ENCODE data around the gene PTPN7.
"Not testable (repeated sequence)": the region's sequence is repeated elsewhere in the genome, so short reads cannot be mapped to it uniquely, and the experiment has no call there.

PTPN7 gene

DNA sequence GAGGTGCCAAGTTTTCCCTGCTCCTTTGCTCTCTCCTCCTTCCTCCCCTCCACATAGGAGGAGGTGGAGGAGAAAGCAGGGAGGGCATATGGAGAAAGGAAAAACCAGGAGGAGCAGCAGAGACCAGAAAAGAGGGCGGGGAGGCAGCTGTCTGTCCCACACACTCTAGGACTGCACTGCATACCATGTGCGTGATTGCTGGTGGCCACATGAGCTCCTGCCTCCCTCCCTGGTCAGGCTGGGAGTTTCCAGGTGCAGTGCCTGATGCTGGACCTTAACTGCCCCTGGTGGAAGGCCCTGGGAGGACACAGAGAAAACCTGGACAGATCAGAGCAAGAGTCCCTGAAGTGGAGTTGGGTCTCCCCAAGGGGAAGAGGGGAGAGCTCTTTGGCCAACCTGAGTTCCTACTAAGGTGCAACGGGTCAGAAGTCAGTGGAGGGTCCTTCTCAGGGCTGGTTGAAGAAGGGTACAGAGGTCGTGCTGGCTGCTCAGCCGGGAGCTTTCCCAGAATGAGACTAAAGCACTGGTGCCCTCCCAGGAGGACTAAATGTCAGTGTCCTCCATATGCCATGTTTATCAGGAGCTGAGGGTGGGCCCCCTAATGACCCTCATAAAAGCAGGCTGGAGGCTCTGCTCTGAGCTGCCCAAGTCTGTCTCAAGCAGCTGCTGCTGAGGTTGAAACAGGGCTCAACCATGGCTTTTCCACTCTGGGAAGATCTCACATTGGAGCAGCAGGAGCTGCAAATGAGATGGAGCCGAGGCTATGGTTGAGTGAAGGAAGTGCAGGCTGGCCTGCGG, 29.7 kb upstream of the PTPN7 start:
- no peak for DNase-seq (ENCODE audit: low read depth in 2 of 2)

DNA sequence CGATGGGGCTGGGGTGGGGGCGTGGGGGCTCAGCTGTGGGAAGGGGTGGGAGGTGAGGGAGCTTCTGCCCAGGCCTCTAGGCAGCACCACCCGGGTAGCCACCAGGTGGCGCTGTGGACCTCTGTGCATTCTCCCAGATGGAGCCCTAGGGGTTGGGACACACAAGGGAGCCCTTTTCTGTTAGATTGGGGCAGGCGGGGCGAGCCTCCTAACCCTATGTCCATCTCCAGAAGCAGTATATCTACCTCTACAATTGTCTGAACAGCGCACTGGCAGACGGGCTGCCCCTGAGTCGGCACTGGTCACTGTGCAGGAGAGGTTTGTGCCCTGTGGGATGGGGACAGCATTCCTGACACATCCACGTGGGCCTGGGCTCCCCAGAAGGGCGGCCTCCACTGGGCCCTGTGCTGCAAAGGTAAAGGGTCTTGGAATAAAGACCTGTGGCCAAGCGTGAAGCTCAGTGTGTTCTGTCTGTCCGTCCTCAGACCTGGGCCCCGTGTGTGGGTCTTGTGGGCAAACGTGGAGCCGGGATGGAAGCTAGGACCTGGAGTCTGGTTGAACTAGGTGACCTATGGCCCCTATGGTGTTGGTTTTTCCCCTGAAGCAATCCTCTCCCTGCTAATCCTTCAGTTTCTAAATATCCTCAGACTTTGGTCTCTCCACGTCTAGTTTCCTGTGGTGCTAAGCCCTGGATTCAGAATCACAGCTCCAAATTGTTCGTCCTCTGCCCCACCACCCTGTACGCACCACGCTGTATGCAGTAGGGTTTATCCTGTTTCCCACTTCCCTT, 28.8 kb upstream of the PTPN7 start:
- peak; percentile 76 to 78 for DNase-seq (ENCODE audit: low read depth in 2 of 2)

DNA sequence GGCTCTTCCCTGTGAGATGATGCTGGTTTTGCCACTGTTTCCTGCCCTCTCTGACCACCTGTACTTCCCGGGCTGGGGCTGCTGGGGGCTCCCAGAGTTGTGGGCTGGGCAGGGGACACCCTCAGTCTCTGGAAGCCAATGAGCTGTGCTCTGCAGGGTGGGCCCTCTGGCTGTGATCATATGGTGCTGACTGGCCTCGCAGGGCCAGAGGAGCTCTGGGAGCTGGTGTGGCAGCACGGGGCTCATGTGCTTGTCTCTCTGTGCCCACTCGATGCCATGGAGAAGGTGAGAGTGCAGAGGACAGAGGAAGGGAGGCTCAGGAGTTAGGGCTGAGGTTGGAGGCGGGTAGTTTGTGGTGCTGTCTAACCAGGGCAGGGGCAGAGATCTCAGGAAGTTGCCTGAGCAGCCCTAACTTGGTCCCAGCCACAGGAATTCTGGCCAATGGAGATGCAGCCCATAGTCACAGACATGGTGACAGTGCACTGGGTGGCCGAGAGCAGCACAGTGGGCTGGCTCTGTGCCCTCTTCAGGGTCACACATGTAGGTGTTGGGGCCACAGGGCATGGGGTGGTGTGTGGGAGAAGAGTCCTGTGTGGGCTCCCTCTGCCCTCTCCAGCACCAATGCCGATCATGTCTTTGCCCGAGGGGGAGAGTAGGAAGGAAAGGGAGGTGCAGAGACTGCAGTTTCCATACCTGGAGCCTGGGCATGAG, 27.4 kb upstream of the PTPN7 start:
- no peak for DNase-seq (ENCODE audit: low read depth in 2 of 2)

DNA sequence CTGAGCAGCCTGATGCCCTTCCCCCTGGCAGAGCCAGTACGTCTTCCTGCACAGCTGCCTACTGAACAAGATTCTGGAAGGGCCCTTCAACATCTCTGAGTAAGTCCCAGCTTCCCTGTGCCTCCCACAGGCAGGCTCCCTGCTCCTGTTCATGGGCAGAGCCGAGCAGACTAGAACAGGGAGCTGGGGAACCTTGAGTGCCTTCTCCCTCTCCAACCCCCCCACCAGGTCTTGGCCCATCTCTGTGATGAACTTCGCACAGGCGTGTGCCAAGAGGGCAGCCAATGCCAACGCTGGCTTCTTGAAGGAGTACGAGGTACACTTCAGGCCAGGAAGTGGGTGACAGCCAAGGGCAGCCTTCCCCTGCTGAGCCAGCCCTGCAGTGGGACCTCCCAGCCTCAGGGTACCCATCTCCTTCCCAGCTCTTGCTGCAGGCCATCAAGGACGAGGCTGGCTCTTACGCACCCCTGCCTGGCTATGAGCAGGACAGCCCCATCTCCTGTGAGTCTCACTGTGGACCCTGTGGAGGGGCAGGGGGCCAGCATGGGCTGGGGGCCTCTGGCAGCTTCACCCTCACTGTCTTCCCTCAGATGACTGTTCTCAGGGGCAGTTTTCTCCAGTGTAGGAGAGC, 26.8 kb upstream of the PTPN7 start:
- no peak for DNase-seq (ENCODE audit: low read depth in 2 of 2)

DNA sequence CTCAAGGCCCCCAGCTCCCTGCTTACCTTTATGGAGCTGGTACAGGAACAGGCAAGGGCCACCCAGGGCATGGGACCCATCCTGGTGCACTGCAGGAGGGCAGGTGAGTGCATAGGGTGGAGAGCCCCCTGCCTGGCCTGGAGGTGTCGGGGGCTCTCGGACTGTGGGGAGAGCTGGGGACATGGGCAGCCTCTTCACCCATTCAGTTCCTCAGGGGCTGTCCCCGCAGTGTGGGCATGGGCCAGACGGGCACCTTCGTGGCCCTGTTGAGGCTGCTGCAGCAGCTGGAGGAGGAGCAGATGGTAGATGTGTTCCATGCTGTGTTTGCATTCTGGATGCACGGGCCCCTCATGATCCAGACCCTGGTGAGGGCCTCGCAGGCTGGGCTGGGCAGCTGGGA, 25.9 kb upstream of the PTPN7 start:
- DNase-seq (ENCODE audit: low read depth in 2 of 2), result no peak

DNA sequence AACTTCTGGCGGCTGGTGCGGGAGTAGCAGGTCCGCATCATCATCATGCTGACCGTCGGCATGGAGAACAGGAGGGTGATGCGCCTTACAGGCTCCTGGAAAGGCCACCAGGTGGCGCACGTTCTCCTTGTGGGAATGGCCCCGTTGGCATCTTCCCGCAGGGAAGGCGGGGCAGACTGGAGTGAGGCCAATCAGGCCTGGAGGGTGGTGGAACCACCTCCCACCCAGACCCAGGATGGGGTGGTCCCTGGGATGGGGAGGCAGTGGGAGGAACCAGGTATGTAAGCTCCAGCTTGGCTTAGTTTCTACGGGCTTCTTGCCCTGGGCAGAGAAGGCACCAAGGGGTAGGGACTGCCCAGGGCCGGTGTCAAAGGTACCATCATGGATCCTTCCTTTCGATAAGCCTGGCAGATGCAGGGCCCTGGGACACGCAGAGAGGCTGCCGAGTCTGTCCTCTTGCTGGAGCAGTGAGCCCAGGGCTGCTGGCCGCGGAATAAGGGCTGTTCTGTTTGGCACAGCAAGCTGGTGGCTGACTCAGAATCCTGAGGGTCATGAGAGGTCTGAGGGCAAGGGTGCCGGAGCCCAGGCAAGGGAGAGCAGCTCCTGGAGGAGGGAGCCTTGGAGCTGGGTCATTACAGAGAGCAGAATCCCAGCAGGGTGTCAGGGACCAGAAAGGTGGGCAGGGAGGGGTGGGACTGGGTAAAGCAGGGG, 24.5 kb upstream of the PTPN7 start:
- DNase-seq (ENCODE audit: low read depth in 2 of 2), result peak; percentile 64 to 76

DNA sequence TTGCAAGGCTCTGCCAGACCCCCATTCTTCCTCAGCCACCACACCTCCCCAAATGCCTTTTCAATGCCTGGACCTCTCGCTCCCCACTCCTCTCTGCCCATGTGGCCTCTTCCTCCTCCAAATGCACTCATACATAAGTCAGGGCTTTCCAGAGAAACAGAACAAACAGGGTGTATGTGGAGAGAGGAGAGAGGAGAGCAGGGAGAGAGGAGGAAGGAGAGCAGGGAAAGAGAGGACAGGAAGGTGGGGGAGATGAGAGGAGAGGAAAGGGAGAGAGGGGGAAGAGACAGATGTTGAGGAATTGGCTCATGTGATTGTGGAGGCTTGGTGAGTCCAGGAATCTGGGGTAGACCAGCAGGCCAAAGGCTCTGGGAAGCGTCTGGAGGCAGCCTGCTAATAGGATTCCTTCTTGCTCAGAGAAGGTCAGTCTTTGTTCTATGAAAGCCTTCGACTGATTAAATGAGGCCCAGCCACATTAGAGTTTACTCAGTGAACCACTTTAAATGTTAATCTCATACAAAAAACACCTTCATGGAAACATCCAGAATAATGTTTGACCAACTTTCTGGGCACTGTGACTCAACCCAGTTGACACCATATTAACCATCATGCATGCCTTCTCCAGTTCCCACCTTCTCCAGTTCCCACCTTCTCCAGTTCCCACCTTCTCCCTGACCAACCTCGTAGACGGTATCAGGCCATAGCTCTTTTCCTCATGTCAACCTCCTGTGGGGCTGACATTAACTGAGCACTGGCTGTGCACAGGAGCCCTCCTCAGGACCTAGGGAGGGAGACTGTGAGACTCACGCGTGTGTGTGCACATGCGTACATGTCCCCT, 21.9 kb upstream of the PTPN7 start:
- DNase-seq (ENCODE audit: low read depth in 2 of 2), result no peak

DNA sequence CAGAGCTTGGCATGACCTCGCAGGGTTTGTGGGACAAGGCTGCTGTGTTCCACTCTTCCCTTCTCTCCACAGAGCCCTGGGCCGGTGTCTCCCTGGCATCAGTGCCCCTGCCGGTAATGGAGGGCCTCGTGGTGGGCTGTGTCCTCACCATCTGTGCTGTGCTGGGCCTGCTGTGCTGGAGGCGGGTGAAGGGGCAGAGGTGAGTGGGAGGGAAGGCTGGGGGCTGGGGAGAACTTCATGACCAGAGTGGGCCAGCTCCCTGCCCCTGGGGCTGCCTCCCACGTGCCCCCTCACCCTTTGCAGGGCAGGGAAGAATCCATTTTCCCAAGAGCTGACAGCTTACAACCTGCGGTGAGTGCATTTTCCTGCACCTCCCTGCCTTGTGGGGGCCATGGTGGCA, 21.2 kb upstream of the PTPN7 start:
- no peak for DNase-seq (ENCODE audit: low read depth in 2 of 2)

DNA sequence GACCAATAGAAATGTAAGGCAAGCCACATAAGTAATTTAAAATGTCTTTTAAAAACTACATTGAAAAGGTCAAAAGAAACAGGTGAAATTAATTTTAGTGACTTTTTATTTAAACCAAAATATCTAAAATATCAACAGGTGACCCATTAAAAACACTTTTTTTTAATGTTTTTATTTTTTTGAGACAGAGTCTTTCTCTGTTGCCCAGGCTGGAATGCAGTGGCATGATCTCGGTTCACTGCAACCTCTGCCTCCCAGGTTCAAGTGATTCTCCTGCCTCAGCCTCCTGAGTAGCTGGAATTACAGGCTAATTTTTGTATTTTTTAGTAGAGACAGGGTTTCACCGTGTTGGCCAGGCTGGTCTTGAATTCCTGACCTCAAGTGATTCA, 20.3 kb upstream of the PTPN7 start:
- DNase-seq (ENCODE audit: low read depth in 2 of 2), result not testable (repeated sequence)

DNA sequence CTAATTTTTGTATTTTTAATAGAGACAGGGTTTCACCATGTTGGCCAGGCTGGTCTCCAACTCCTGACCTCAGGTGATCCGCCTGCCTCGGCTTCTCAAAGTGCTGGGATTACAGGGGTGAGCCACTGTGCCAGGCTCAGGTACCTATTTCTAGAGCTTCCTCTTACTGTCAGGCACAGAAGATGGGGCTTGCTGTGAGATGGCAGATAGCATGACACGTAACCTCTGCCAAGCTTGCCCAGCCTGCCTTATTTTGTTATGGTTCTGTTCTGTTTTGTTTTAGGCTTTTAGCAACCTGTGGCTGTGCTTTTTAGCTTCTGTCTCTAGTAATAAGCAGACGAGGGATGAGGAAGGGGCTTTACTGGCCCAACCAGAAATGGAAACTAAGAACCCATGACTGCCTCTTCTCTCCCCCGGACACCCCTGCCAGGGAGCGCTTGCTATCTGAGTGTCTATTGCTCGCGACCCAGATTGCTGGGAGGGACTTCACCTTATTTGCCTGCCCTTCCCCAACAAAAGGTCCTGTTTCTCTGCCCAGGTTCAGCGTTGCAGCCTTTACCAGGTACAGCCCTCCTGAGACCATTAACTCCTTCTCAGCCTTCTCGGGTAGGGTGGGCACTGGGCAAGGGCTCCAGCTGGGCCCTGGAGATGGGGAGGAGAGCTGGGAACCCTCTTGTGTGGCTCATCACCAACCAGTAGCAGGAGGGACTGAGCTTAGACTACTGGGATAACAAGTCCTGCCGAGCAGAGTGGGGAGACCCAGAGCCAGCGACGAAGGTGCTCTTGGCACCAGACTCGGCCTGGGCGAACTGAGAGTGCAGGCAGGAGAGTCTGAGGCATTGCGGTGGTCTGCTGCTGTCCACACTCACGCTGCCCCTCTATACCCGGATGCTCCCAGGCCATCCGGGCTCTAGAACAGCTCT, 19.7 kb upstream of the PTPN7 start:
- DNase-seq (ENCODE audit: low read depth in 2 of 2), result no peak

DNA sequence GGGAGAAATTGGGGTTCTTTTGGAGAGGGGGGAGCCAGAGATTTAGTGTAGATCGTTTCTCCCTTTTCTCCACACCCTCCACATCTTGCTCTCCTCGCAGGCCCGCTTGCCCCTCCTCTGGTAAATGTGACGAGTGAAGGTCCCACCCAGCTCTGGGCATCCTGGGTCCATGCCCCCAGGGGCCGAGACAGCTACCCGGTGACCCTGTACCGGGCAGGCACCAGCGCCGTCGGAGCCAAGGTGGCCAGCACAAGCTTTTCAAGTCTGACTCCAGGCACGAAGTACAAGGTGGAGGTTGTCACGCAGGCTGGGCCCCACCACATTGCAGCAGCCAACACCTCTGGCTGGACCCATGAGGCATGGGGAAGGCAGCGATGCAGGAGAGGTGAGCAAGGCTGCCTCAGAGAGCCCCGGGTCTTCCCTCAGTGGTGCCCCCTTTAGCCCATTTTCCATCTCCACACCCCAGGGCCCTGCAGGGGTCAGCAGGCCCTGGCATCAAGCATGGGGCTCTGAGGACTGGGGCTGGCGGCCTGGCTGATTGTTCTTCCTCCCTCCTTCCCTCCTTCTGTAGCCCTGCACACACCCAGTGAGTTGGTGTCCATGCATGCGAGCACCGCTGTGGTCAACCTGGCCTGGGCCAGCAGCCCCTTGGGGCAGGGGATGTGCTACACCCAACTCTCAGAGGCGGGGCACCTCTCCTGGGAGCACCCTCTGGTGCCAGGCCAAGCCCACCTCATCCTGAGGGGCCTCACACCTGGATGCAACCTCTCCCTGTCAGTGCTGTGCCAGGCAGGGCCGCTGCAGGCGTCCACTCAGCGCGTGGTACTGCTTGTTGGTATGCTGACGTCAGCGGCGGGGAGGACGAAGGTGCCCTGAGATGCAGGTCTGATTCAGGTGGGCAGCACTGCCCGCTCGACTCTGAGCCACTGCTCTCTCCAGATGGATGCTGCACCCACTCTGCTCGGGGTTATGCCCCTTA, 16.8 kb upstream of the PTPN7 start:
- no peak for DNase-seq (ENCODE audit: low read depth in 2 of 2)

DNA sequence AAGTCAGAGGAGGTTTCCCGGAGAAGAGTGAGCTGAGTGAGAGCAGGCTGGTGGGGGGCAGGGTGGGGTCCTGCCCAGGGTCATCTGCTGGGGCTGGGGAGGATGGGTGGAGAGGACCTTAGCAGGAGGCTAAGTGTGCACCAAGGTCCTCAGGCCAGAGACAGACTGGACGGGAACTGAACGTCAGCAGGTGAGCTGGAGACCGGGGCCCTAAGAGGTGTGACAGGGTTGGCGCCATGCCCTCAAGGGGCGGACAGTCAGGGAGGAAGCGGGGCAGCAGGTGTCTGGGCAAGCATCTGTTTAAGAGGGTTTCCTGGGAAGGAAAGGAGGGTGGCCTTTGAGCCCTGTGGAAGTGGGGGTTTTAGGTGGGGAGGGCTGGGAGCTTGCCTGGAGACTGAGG, 13.6 kb upstream of the PTPN7 start:
- DNase-seq (ENCODE audit: low read depth in 2 of 2), result no peak

DNA sequence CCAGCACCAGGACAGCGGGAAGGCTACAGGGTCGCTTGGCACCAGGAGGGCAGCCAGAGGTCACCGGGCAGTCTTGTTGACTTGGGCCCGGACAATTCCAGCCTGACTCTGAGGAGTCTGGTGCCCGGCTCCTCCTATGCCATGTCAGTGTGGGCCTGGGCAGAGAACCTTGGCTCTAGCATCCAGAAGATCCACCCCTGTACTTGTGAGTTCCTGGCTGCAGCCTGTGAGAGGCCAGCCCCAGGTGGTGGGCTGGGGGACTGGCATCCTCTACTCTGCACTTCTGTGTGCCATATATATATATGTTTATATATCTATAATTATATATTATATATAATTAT, 11.6 kb upstream of the PTPN7 start:
- DNase-seq (ENCODE audit: low read depth in 2 of 2), result no peak

DNA sequence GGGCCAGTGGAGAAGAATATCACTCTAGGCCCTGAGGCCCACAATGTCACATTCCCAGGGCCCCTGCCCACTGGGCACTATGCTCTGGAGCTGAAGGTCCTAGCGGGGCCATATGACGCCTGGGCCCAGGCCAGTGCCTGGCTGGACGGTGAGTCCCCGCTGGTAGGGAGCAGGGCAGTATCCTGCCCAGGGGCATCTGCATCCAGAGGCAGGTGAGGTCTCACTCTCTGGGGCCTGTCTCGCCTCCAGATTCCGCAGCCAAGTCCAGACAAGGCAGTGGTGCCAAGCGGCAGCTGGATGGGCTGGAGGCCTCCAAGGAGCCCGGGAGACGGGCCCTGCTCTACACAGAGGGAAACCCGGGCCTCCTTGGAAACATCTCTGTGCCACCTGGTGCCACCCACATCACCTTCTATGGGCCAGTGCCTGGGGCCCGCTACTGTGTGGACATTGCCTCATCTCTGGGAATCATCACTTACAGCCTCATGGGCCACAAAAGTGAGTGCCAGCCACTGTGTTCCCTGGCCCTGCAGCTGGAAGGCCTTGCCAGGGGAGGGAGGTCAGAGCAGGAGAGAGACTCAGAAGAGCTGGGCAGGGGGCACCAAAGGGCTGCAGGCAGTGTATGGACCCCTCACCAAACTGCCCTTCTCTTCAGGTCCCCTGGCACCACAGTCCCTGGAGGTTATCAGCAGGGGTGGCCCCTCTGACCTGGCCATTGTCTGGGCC, 11.1 kb upstream of the PTPN7 start:
- no peak for DNase-seq (ENCODE audit: low read depth in 2 of 2)

DNA sequence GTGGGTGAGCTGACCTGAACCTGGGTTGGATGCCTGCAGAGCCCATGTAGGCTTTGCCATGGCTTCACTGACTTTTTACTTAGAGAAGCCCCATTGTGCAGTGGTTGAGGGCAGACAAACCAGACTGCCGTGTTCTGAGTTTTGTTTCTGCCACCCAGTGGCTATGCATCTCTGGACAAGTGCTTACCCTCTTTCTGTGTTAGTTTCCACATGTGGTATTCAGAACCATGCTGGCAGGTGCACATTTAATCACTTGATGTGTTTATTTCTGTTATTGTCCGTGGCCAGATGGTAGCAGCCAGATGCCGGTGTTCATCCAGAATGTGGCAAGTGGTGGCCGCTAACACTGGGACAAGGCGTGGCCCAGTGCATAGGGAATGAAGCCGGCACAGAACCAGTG, 10.3 kb upstream of the PTPN7 start:
- DNase-seq (ENCODE audit: low read depth in 2 of 2), result no peak

DNA sequence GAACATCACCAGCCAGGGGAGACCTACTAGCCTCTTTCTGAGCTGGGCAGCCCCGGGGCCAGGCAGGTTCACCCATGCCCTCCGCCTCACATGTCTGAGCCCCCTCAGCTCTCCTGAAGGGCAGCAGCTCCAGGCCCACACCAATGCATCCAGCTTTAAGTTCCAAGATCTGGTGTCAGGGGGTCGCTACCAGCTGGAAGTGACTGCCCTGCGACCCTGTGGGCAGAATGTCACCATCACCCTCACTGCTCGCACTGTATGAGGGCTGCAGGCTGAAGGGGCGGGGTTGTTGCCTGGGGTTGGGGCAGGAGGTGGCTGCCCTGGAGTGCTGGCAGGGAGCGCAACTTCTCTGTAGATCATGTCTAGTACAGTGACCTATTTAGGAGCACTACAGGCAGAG, 8.5 kb upstream of the PTPN7 start:
- DNase-seq (ENCODE audit: low read depth in 2 of 2), result no peak

DNA sequence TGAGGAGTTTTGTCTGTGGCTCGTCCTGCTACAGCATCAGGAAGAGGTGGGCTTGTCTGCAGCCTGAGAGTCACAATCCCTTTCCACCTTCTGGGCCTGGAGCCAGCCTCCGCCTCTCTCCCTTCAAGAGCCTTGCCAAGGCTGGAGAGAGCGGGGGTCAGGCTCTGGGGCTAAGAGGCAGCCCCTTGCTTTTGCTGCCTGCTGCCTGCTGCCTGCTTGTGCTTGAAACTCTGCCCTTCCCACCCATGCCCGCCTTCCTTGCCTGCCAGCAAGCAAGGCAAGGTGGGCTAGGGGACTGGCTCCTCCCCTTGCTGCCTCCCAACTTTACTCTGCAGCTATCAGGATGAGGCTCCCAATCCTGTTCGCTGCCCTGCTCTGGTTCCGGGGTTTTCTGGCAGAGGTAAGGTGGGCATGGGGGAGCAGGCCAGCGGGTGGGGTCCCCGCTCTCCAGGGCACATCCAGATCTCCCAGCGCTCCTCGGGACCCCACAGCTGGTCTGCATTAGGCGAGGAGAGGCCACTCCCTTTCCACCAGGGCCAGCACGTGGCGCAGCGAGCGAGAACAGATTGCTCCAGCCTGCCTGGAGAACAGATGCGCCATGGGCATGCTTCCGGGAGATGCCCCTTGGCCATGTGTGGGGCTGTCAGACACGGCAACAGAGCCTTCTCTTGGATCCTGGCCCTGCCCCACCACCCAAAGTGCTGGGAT, 7.5 kb upstream of the PTPN7 start:
- no peak for DNase-seq (ENCODE audit: low read depth in 2 of 2)
